Peyer's patch (tissue), 4 donors: ENCODE results near the gene RPL29.

ENCODE experiments used
- CTCF ChIP-seq, 6 experiments: fragments of 450-650 bp in 4 of 6; fragments of 200-600 bp in 2 of 6; sonication (generic) in 1 of 6; IDR thresholded peaks; one replicate each; pipeline ENCODE4 v1.5.1; 2017 to 2019; ENCODE audit warnings: antibody characterized with exemption in 6 of 6, mild to moderate bottlenecking in 3 of 6, moderate library complexity in 1 of 6
- POLR2A ChIP-seq, 2 donors: fragments of 450-650 bp; IDR thresholded peaks; one replicate each; pipeline ENCODE4 v1.5.1; 2017; ENCODE audit warnings: antibody characterized with exemption in 2 of 2, mild to moderate bottlenecking in 2 of 2, moderate library complexity in 2 of 2

DNA sequence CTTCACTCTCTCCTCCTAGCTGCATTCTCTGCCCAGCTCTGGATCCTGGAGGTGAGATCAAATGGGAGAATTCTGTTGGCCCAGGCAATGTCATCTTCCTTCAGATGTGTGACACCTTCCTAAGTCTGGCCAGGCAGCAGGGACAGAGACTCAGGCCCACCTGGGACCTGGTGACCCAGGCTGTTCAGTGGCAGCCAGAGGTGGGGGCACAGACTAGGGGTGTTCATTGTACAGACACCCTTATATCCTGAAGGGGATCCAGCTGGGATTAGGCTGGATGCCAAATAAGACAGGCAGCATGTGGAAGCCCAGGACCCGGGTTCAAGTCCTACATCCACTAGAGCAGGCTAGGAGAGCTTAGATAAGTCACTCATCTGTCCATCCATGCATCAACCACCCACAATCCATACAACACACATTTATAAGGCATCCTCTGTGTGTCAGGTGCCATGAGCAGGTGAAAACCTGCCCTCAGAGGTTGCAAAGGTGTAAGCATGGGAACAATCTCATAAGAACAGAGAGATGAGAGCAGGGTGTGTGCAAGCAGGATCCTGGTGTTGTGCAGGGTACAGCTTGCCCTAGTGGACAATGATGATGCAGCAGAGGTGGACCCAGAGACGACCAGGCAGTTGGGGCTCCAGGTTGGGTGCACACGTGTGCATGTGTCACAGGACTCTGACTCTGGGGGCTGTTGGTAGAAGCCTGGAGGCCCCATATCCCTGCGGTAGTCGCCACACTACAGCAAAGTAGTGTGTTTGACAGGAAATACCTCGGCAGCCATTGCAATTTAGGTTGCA is 18.3 kb upstream of the RPL29 start:
- no peak for TF ChIP-seq CTCF (IDR thresholded peaks at IDR 0.05)
- no peak for TF ChIP-seq POLR2A (IDR thresholded peaks at IDR 0.05)
